ENCODE results near the gene MTHFD2. TPM values are rescaled to one million over a fixed set of nuclear protein-coding genes. Genes with fewer than 3 reads are reported as not detected.

MTHFD2 gene
- total RNA-seq, 4 donors from 2014 or later = 9.0 to 34.8 (median 20.9) TPM

DNA sequence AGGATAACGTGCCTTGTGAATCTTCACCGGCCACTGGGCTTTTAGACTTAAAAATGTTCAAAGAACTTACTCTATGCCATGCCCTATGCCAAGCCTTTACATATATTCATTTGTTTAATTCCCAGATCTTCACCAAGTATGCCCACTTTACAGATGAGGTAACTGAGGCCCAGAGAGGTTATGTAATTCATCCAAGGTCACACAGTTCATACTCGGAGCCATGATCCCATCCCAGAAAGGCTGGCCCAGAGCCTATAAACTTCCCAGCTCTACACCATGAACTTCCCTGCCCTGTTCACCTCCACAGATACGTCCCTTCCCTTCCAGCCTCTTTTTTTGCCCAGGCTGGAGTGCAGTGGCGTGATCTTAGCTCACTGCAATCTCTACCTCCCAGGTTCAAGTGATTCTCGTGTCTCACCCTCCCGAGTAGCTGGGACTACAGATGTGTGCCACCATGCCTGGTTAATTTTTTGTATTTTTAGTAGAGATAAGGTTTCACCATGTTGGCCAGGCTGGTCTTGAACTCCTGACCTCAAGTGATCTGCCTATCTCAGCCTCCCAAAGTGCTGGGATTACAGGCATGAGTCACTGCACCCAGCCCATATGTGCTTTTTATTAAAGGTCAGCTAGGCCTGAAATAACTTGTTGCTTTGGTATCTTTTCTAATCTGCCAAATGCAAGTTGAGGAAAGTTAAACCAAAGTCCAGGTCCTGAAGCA lies 44.1 kb downstream of the MTHFD2 start:
- intact Hi-C loops (cut with DNase I) = no loop called here
- no peaks in the 10 kb centered on the region for H3K27me3 ChIP-seq
- DNase-seq = no peak
- no peak overlapping the region for H3K27ac ChIP-seq
- peaks cover 0 to 2% of the 10 kb centered on the region in 2 donors for H3K36me3 ChIP-seq
- H3K4me1 ChIP-seq = no peaks in the 10 kb centered on the region
- WGBS, 2 donors = 91 to 94% methylated on average over 7 of the region's 7 CpGs
- TF ChIP-seq POLR2A (IDR thresholded peaks at IDR 0.05) (no peak), CTCF (IDR thresholded peaks at IDR 0.05) (no peak)
- H3K9me3 ChIP-seq = no peaks in the 10 kb centered on the region
- H3K4me3 ChIP-seq (replicated peaks in 1 of 3) = no peak overlapping the region

DNA sequence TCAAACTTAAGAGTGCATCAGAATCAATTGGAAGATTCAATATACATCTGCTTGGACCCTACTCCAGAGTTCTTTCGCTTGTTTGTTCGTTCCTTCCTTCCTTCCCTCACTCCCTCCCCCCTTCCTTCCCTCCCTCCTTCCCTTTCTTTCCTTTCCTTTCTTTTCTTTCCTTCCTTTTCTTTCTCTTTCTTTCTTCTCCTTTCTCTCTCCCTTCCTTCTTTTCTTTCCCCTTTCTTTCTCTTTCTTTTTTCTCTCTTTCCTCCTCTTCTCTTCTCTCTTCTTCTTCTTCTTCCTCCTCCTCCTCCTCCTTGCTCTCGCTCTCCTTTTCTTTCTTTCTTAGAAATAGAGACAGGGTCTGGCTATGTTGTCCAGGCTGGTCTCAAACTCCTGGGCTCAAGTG lies 45.9 kb downstream of the MTHFD2 start:
- H3K36me3 ChIP-seq = peaks cover 0 to 2% of the 10 kb centered on the region in 2 donors
- 91% methylated on average over 3 of the region's 3 CpGs for WGBS, 2 donors

GRCh38 chr2:74246496-74247195 lies 48.2 kb downstream of the MTHFD2 start:
- Histone ChIP-seq H3K4me1 (no peaks in the 10 kb centered on the region), H3K4me3 (replicated peaks in 1 of 3) (no peak overlapping the region), H3K36me3 (peaks cover 0 to 2% of the 10 kb centered on the region in 2 donors), H3K9me3 (no peaks in the 10 kb centered on the region), H3K27ac (no peak overlapping the region), H3K27me3 (no peaks in the 10 kb centered on the region)
- 93 to 96% methylated on average over 14 of the region's 14 CpGs for WGBS, 2 donors
- no peak for TF ChIP-seq POLR2A (IDR thresholded peaks at IDR 0.05)
- no peak for TF ChIP-seq CTCF (IDR thresholded peaks at IDR 0.05)
- intact Hi-C loops (cut with DNase I) = no loop called here
- DNase-seq = no peak

More for the DNA sequence above, 45.9 kb downstream of the MTHFD2 start:
- Histone ChIP-seq H3K4me1 (no peaks in the 10 kb centered on the region), H3K9me3 (no peaks in the 10 kb centered on the region), H3K4me3 (replicated peaks in 1 of 3) (no peak overlapping the region), H3K27ac (no peak overlapping the region), H3K27me3 (no peaks in the 10 kb centered on the region)
- no peak for DNase-seq
- TF ChIP-seq CTCF (IDR thresholded peaks at IDR 0.05) = no peak
- TF ChIP-seq POLR2A (IDR thresholded peaks at IDR 0.05) = no peak
- intact Hi-C loops (cut with DNase I) = no loop called here

- TF ChIP-seq CTCF (IDR thresholded peaks at IDR 0.05) (no peak), POLR2A (IDR thresholded peaks at IDR 0.05) (no peak)
- no peaks in the 10 kb centered on the region for H3K27me3 ChIP-seq
- no peak overlapping the region for H3K4me3 ChIP-seq (replicated peaks in 1 of 3)
- H3K9me3 ChIP-seq = no peaks in the 10 kb centered on the region
- 72 to 75% methylated on average over 6 of the region's 6 CpGs for WGBS, 2 donors
- H3K4me1 ChIP-seq = no peaks in the 10 kb centered on the region
- DNase-seq = no peak
- peaks cover 0 to 2% of the 10 kb centered on the region in 2 donors for H3K36me3 ChIP-seq
- no peak overlapping the region for H3K27ac ChIP-seq
- intact Hi-C loops (cut with DNase I) = loop anchor here (2.0 kb wide), 1 partner anchor 85 kb away; no protein-coding TSS in a partner anchor
Observed at GRCh38 chr2:74249406-74250122, 51.1 kb downstream of the MTHFD2 start.
